ENCODE measurements around the gene ZBED5.

DNA sequence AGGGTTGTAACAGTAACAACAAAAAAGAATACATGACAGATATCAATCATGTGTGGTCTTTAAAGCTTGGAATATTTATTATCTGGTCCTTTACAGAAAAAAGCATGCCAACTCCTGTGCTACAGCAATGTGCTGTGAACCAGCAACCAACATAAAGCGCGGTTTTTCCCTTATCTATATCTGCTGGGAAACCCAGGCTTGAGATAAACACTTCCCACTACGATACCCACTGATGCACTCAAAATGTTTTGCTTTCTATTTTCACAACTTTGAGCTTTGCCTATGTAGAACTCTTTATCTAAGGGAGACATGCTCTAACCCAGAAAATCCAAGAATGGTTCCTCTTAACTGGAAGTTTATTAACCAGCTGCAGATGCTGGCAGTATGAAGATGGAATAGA lies 19.0 kb downstream of the ZBED5 start:
- no peak for TF ChIP-seq POLR2AphosphoS5 (IDR thresholded peaks at IDR 0.05; ENCODE audit: borderline replicate concordance, low read depth, low read length)
- TF ChIP-seq EZH2 (IDR thresholded peaks at IDR 0.05): no peak

Data from SK-N-MC (cell line).